Testis (tissue), 3 donors: Measurements from ENCODE around the gene TAGAP. TPM values are rescaled to one million over a fixed set of nuclear protein-coding genes. Genes with fewer than 3 reads are reported as not detected.
A peak's percentile ranks its signal among the peaks of the same experiment; 100 is the strongest.

Source experiments
- DNase-seq: peaks from one replicate; pipeline ENCODE4 v3.0.0-alpha.2; 2019
- H3K27ac ChIP-seq, 2 donors: fragments of 200-600 bp; sonication (generic); one replicate each; pipeline ENCODE4 v1.5.1; 2019
- H3K27me3 ChIP-seq: fragments of 200-600 bp; sonication (generic); one replicate; pipeline ENCODE4 v1.5.1; 2019
- H3K36me3 ChIP-seq: fragments of 200-600 bp; sonication (generic); one replicate; pipeline ENCODE4 v1.5.1; 2017; ENCODE audit warnings: low read depth; ENCODE audit errors: missing control alignments
- H3K4me1 ChIP-seq: fragments of 200-600 bp; sonication (generic); one replicate; pipeline ENCODE4 v1.5.1; 2019
- H3K4me3 ChIP-seq, 2 donors: fragments of 200-600 bp; sonication (generic); one replicate each; pipeline ENCODE4 v1.5.1; 2017 to 2019
- H3K9me3 ChIP-seq: fragments of 200-600 bp; sonication (generic); one replicate; pipeline ENCODE4 v1.5.1; 2017
- POLR2A ChIP-seq: fragments of 450-650 bp; IDR thresholded peaks from one replicate; pipeline ENCODE4 v1.6.1; 2017; ENCODE audit warnings: antibody characterized with exemption, mild to moderate bottlenecking, moderate library complexity
- WGBS, 2 donors: methylation state at CpG; one replicate each; pipeline ENCODE4 v1.1.5; 2018; 5-methylcytosine and 5-hydroxymethylcytosine counted together
- intact Hi-C: fragments of 100-400 bp; cut with DNase I; formaldehyde crosslinking; loops from one replicate; pipeline ENCODE4 v1.15.1; 2023; ENCODE audit warnings: low total_unique reads
- polyA plus RNA-seq: library from polyadenylated mRNA; stranded (reverse); fragments of 350-450 nt; fragmentation: Illumina TruSeq; extraction: RNeasy Lipid Tissue Mini Kit (QIAGEN cat#74804); gene quantifications from one replicate; pipeline ENCODE4 v1.2.3, GENCODE V29; 2014; ENCODE audit warnings: low read depth, low replicate concordance; ENCODE audit not compliant: insufficient read depth
- total RNA-seq, 2 donors: library from RNA; depleted of rRNA; stranded (reverse); fragments of >200 nt; gene quantifications; one replicate each; pipeline ENCODE4 v1.2.3, GENCODE V29; 2016
- TF ChIP-seq, protein P1 (sequence below), 3 experiments: fragments of 450-650 bp in 2 of 3; fragments of 200-600 bp in 1 of 3; sonication (generic) in 1 of 3; IDR thresholded peaks; one replicate each; pipeline ENCODE4 v1.5.1; 2016 to 2019; ENCODE audit warnings: antibody characterized with exemption in 3 of 3, mild to moderate bottlenecking in 2 of 3, moderate library complexity in 1 of 3

TAGAP gene
- total and polyA plus RNA-seq, 3 donors from 2014 or later, result 1.1 to 4.9 (median 4.5) TPM

DNA sequence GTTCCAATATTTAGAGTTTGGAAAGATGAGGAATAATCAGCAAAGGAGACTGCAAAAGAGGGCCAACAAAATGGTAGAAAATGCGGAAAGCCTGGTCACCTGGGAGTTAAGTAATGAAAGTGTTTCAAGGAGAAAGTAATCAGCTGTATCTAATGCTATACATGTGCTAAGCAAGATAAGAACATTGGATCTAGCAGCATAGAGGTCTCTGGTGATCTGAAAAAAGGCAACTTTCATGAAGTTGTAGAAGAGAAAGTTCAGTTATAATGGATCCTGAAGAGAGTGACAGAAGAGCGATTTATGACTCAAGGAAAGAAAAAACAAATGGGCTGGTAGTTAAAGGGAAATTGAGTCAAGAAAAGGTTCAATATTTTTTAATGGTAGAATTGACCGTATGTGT is 40.2 kb downstream of the TAGAP start:
- H3K27ac ChIP-seq, result no peak overlapping the region
- no peaks in the 10 kb centered on the region for H3K36me3 ChIP-seq
- WGBS, 2 donors, result 64 to 78% methylated on average over 3 of the region's 3 CpGs
- H3K4me1 ChIP-seq, result peaks cover 9% of the 10 kb centered on the region
- H3K9me3 ChIP-seq, result no peaks in the 10 kb centered on the region
- no peak overlapping the region for H3K4me3 ChIP-seq
- TF ChIP-seq POLR2A, result no peak
- TF ChIP-seq, protein P1, sequence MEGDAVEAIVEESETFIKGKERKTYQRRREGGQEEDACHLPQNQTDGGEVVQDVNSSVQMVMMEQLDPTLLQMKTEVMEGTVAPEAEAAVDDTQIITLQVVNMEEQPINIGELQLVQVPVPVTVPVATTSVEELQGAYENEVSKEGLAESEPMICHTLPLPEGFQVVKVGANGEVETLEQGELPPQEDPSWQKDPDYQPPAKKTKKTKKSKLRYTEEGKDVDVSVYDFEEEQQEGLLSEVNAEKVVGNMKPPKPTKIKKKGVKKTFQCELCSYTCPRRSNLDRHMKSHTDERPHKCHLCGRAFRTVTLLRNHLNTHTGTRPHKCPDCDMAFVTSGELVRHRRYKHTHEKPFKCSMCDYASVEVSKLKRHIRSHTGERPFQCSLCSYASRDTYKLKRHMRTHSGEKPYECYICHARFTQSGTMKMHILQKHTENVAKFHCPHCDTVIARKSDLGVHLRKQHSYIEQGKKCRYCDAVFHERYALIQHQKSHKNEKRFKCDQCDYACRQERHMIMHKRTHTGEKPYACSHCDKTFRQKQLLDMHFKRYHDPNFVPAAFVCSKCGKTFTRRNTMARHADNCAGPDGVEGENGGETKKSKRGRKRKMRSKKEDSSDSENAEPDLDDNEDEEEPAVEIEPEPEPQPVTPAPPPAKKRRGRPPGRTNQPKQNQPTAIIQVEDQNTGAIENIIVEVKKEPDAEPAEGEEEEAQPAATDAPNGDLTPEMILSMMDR (IDR thresholded peaks at IDR 0.05), result no peak
- DNase-seq, result no peak
- intact Hi-C loops, result loop anchor here (10.0 kb wide), 1 partner anchor 130 kb away; no protein-coding TSS in a partner anchor
- H3K27me3 ChIP-seq, result no peaks in the 10 kb centered on the region

DNA sequence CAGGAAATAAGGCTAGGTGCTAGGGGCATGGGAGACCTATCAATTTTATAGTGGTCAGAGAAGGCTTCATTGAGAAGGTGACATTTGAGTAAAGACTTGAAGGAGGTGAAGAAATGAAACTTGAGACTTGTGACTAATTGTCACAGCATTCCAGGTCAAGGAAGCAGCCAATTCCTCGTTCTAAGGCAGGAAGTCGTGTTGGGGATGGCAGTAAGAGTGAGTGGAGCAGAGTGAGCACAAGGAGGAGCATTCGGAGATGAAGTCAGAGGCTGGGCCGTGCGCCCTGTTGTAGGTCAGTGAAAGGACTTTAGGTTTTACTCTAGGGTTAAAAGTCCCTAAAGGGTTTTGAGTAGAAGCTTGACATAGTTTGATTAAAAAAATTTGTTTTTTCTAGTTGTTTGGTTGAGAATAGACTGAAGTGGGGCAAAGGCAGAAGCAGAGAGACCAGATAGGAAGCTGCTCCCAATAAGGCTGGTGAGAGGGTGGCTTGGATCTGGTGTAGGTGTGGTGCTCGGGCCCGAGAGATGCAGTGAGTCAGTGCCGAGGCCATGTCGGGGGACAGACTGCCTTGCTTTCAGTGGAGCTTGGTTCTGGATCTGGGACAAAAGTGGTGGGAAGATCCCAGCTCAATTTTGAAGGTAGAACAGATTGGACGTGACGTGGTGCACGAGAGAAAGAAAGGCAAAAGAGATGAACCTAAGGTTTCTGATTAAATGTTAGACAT is 42.2 kb downstream of the TAGAP start:
- no peak overlapping the region for H3K27ac ChIP-seq
- no peaks in the 10 kb centered on the region for H3K27me3 ChIP-seq
- H3K4me1 ChIP-seq, result peaks cover 9% of the 10 kb centered on the region
- no peak overlapping the region for H3K4me3 ChIP-seq
- TF ChIP-seq, protein P1 (IDR thresholded peaks at IDR 0.05), result no peak
- TF ChIP-seq POLR2A, result no peak
- 92% methylated on average over 12 of the region's 12 CpGs for WGBS, 2 donors
- no peaks in the 10 kb centered on the region for H3K9me3 ChIP-seq
- intact Hi-C loops, result loop anchor here (10.0 kb wide), 1 partner anchor 132 kb away; no protein-coding TSS in a partner anchor
- no peaks in the 10 kb centered on the region for H3K36me3 ChIP-seq
- DNase-seq, result no peak

DNA sequence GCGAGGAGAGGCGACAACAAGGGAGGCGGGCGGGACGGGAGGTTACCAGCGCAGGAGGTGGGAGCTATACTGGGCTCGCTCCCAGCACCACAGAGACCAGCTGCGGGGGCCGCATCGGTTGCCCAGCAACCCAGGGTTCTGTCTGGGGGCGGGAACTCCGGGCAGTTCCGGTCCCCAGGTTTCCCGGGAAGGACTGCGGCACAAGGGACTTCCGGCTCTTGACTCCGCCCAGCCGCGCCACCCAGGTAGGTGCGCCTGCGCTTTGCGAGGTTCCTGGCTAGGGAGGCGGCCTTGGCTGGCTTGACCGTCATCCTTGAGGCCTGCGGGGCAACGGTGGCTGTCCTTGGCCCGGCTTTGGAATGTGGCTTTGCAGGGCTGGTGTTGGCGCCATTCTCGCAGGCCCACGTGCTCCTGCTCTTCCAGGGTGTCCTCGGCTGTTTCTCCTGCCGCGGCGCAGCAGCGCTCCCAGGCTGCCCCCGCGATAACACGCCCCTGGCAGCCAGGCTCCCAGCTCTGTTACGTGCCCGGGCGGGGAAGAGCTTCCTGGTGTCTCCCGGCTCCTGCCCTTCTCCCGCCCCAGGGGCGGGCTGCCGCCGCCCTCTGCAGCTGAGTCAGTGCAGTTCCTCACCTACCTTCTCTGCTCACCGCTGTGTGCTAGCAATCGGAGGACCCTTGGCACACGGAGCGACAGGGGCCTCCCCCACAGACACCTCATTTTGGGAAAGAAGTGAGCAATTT is 45.0 kb downstream of the TAGAP start, which contains the start of gene RSPH3:
TSS of gene RSPH3 (minus strand) at position 537 of the 738 bp plus-strand sequence. CDS start 652 bp downstream, outside the sequence.
- 0% methylated on average over 11 to 46 of the region's 50 CpGs for WGBS, 2 donors
- no peaks in the 10 kb centered on the region for H3K9me3 ChIP-seq
- H3K27me3 ChIP-seq, result no peaks in the 10 kb centered on the region
- H3K4me3 ChIP-seq, result peak within 1 kb of the TSS; percentile 88 to 93
- peak; percentile 96 for DNase-seq
- no peak for TF ChIP-seq POLR2A
- H3K4me1 ChIP-seq, result peaks cover 9% of the 10 kb centered on the region
- intact Hi-C loops, result loop anchor here (10.0 kb wide), 1 partner anchor 135 kb away; no protein-coding TSS in a partner anchor
- H3K36me3 ChIP-seq, result no peaks in the 10 kb centered on the region
- H3K27ac ChIP-seq, result peak within 1 kb of the TSS; percentile 76 to 77

DNA sequence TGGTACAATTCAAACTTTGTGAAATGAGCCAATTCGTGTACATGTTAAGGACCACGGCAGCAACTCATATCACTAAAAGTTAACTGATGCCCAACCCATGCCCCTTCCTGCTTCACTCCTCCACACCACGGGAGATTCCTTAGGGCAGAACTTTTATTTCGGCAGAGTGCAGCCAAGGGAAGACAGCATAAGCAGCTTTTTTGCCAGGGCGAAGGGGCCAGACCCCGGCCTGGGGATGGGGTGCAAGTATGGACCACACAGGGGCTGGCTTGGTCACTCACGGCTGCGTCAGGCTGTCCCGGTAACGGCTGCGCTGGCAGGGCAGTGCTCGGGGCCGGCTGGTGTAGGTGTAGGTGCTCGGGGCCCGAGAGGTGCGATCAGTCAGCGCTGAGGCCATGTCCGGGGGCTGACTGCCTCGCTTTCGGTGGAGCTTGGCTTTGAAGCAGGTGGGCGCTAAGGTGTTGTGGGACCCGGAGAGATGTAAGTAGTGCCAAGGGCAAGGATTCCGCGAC is 45.6 kb downstream of the TAGAP start:
- no peaks in the 10 kb centered on the region for H3K36me3 ChIP-seq
- H3K4me3 ChIP-seq, result peak overlapping the region; percentile 88 to 93
- H3K27me3 ChIP-seq, result no peaks in the 10 kb centered on the region
- no peaks in the 10 kb centered on the region for H3K9me3 ChIP-seq
- peak overlapping the region; percentile 76 to 77 for H3K27ac ChIP-seq
- intact Hi-C loops, result no loop called here
- WGBS, 2 donors, result 0 to 1% methylated on average over 3 to 24 of the region's 24 CpGs
- peaks cover 7% of the 10 kb centered on the region for H3K4me1 ChIP-seq
- DNase-seq, result no peak
- TF ChIP-seq, protein P1 (IDR thresholded peaks at IDR 0.05), result no peak
- no peak for TF ChIP-seq POLR2A

DNA sequence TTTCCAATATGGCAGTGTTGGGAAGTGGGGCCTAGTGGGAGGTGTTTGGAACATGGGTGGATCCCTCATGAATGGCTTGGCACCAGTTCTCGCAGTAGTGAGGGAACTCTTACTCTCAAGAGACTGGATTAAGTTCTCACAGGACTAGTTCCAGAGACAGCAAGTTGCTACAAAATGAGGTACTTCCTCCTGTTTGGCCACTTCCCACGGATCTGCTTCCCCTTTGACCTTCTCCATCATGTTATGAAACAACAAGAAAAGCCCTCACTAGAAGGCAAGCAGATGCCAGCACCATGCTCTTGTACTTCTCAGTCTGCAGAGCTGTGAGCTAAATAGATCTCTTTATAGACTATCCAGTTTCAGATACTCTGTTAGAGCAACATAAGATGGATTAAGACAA is 47.9 kb downstream of the TAGAP start:
- intact Hi-C loops, result no loop called here
- 46 to 69% methylated on average over 2 of the region's 2 CpGs for WGBS, 2 donors
- Histone ChIP-seq H3K4me3 (no peak overlapping the region), H3K27me3 (no peaks in the 10 kb centered on the region), H3K4me1 (no peaks in the 10 kb centered on the region), H3K9me3 (no peaks in the 10 kb centered on the region), H3K27ac (no peak overlapping the region), H3K36me3 (no peaks in the 10 kb centered on the region)
- TF ChIP-seq, protein P1 (IDR thresholded peaks at IDR 0.05), result no peak
- no peak for TF ChIP-seq POLR2A
- no peak for DNase-seq
